ENCODE measurements around the gene PCDH9. TPM values are rescaled to one million over a fixed set of nuclear protein-coding genes. Genes with fewer than 3 reads are reported as not detected.

Gene PCDH9
- total and polyA plus RNA-seq, 2 of the 13 experiments (the other 11 are each of a cell fraction or from before 2014, with no cell fraction given), result 0.09 TPM; not detected in 1

GRCh38 chr13:67230404-67231288 lies 510 bp upstream of the PCDH9 start (continued):
- TF ChIP-seq RERE (CRISPR knock-in tag; IDR thresholded peaks at IDR 0.05; ENCODE audit: low read depth), result no peak
- no peak for TF ChIP-seq ZC3H4 (CRISPR knock-in tag; IDR thresholded peaks at IDR 0.05; ENCODE audit: borderline replicate concordance)
- TF ChIP-seq EP300 (IDR thresholded peaks at IDR 0.05; ENCODE audit: low read depth in 2 of 2, low read length in 2 of 2), result peak in 1 of 2 experiments; percentile 21; a peak in 1 of 4 replicates
- no peak for TF ChIP-seq EP300 (CRISPR knock-in tag; IDR thresholded peaks at IDR 0.05; ENCODE audit: borderline replicate concordance)
- peak; percentile 71 for TF ChIP-seq MED1 (CRISPR knock-in tag; IDR thresholded peaks at IDR 0.05)
- TF ChIP-seq NFIC (IDR thresholded peaks at IDR 0.05; ENCODE audit: low read length), result no peak
- peak; percentile 78 for TF ChIP-seq ZNF772 (CRISPR knock-in tag; IDR thresholded peaks at IDR 0.05)
- no peak for TF ChIP-seq ZNF234 (CRISPR knock-in tag; conservative IDR thresholded peaks at IDR 0.05)
- TF ChIP-seq CC2D1A (CRISPR knock-in tag; IDR thresholded peaks at IDR 0.05), result no peak
- TF ChIP-seq TMF1 (CRISPR knock-in tag; IDR thresholded peaks at IDR 0.05; ENCODE audit: low read depth), result no peak
- TF ChIP-seq HNF1A (IDR thresholded peaks at IDR 0.05; ENCODE audit: low read depth), result no peak
- no peak for TF ChIP-seq HNF1A (CRISPR knock-in tag; IDR thresholded peaks at IDR 0.05; ENCODE audit: borderline replicate concordance)
- no peak for TF ChIP-seq ZNF280B (CRISPR knock-in tag; IDR thresholded peaks at IDR 0.05; ENCODE audit: borderline replicate concordance)
- TF ChIP-seq ZNF850 (CRISPR knock-in tag; conservative IDR thresholded peaks at IDR 0.05), result no peak
- TF ChIP-seq RAD51 (IDR thresholded peaks at IDR 0.05; ENCODE audit: borderline replicate concordance), result no peak
- no peak; the same call in 1 of the 2 replicates for TF ChIP-seq ZNF790 (CRISPR knock-in tag; IDR thresholded peaks at IDR 0.05; ENCODE audit: borderline replicate concordance)
- TF ChIP-seq HMG20A (CRISPR knock-in tag; IDR thresholded peaks at IDR 0.05; ENCODE audit: borderline replicate concordance), result no peak
- no peak for TF ChIP-seq GPN1 (CRISPR knock-in tag; IDR thresholded peaks at IDR 0.05; ENCODE audit: borderline replicate concordance)
- no peak for TF ChIP-seq ZNF432 (CRISPR knock-in tag; IDR thresholded peaks at IDR 0.05; ENCODE audit: borderline replicate concordance)
